KG1 (cell line): ENCODE measurements around the gene MPG.

ENCODE experiments used
- DNase-seq: peaks from one replicate; lab custom pipeline; 2025; lab: John Stamatoyannopoulos, UW

MPG gene

DNA sequence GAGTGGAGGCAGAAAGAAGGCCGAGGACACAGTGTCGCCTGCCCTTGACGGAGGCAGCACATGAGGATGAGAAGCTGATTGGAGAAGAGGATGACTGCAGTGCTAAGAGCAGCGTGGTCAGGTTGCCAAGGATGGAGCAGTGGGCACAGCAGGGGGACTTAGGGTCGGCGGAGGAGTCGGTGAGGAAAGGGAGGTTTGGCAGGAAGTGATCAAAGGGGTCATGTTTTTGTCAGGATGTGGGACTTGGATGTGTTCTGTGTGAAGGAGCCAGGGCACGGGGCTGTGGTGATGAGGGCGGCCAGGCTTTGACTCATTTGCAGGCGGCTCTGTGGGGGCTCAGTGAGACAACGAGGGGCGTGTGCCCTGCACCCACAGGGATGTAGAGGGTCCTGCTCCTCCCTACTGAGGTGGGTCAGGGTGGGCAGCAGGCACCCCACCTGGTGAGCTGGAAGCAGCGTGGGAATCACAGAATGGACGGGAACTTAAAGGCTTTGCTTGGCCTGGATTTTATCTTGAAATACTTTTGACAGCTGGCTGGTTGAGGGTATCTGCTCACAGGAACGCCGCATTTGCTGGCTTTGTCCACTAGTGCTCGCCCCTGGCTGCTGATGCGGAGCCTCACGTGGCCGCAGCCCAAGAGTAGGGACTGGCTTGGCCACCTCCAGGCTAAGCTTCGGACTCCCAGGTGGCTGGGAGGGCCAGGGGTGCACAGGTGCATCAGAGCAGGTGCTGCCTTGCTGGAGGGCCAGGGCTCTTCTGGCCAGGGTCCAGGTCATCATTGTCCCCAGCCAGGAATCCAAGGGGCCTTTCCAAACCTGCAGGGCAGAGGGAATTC lies 6.0 kb downstream of the MPG start:
- DNase-seq: no peak

DNA sequence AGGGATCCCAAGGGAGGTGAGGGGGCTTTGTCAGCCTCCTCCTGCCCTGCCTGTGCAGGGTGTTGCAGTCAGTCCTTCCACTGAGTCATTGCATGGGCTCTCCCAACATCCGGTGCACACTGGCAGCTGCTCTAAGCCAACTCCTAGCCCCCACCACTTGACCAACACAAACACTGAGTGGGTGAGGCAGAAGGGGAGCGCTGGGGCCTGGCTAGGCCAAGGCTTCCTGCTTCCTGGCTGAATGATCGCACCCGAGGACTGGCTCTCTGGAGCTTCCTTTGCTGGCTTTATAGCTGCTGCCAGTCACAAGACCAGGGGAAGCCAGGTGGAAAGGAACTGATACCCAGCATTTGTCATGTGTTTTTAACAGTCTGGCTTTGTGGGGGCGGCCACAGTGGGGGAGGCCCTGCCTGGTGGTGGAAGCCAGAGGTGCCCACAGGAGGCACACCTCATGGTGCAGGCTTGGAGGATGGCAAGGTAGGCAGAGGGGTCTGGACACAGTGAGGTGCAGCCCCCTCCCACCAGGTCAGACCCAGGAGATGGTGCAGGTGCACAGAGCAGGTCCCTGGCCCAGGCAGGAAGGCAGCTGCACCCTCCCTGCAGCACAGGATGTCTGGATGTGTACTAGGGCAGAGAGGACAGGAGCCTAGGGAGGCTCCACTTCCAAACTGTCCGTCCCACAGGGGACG lies 6.8 kb downstream of the MPG start:
- peak; percentile 77 for DNase-seq

- no peak for DNase-seq
Measured at GRCh38 chr16:85407-85782, 7.4 kb downstream of the MPG start.

DNA sequence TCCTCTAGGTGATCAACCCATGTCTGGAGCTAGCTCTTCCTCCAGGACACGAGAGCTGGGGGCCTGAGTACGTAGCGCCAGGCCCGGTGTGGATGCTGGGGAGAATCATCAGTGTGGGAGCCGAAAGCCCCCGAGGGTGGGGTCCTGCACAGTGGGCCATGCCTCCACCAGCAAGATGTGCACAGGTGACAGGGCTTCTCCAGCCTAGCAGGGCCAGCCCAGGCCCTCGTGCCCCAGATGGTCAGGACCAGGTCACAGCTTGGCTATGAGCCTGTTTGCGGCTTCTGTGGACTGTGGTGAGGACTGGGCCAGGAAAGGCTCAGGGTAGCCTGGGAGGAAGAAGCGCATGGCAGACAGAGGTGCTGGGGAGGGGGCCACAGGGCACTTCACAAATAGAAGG lies 7.8 kb downstream of the MPG start:
- DNase-seq: no peak

- DNase-seq: no peak
Measured at GRCh38 chr16:86483-86952, 8.5 kb downstream of the MPG start.

- no peak for DNase-seq
Measured at GRCh38 chr16:88613-89012, 10.6 kb downstream of the MPG start.

DNA sequence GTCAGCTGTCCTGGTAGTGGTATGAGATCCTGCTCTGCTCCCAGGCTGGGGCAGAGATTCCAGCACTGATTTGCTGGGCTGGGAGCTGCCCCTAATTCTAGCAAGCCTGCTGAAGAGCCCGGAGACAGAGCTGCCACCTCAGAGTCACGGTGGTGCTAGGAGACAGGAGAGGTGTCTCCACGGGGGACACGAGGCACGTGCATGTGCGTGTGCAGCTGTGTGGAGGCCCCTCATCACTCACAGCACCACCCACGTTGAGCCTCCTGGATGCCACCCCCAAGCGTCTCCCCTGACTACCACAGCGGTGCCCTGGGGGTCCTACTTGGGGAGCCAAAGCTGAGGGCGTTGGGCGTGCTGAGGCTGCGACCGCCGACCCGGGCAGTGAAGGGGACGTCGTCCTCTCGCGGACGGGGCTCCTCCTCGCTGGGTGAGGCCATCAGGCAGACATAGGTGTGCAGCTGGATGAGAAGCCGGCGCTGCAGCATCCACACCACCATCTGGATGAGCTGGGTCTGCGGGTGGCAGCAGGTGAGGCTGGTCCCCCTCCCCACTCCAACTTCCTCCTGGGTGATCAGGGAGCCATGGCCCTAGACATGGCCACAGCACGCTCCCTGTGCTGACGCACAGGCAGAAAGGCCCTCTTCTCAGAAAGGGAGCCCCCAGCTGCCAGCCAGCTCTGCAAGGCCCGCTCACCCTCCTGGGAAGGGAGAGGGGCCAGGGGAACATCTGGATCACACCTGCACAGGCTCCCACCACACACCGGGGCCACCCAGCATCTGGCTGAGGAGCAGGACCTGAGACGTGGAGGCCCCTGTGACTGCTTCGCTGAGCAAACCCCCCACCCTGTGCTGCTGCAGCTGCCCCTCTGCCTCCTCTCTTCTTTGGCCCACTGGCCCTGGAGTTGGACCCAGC lies 11.6 kb downstream of the MPG start:
- no peak for DNase-seq

DNA sequence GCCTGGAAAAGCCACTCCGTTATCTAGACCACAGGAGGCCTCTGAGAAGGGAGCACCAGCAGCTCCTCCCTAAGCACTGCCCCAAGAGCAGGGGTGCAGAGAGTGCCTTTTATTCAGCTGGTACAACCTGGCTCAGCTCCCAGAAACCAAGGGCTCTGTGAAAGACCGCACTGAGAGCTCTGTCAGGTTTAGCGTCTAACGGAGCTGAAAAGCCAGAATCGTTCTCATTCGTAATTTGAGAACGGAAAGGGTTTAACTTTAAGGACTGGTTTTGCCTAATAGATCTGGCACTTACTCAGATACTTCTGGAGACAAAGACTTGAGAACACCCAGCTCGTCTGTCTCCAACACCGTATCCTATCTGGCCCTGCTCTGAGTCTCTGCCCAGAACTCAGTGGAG lies 13.5 kb downstream of the MPG start:
- DNase-seq: no peak

DNA sequence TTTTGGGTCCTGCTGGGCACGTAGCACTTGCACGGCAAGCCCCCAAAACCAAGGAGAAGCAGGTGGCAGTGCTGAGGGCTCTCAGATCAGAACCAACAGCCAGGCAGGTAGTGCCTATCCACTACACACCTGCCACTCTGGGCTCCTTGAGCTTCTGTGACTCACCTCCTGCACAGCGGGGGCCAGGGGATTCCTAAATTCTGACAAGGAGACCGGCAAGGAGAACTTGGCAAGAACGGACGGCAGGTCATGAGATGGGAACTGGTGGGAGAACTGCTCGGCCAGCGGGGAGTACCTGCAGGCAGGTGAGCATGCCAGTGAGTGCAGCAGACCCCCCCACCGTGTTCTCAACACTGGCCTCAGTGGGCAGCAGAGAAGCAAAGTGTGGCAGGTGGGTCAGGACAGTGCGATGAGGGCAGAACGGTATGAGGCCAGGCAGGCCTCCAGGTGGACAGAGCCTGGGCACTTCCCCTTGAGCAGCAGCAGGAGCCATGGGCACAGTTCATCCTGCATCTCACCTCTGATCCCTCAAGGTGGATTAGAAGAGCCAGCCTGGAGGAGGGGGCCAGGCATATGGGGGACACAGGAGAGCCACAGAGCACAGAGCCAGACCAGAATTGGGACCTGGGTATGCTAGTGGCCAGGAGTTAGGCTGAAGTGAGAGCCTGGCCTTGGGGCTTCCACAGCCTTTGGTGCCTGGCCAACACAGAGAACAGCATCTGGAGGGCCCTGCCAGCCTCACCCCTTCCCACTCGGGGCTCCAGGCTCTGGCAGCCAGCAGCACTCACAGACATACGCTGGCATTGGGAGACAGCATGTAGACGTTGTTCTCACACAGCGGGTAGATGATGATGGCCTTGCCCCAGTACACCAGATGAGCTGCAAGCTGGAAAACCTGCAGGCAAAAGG lies 14.7 kb downstream of the MPG start:
- no peak for DNase-seq

GRCh38 chr16:94918-95265 lies 16.9 kb downstream of the MPG start:
- no peak for DNase-seq

GRCh38 chr16:96935-97381 lies 18.9 kb downstream of the MPG start:
- peak; percentile 61 for DNase-seq

DNA sequence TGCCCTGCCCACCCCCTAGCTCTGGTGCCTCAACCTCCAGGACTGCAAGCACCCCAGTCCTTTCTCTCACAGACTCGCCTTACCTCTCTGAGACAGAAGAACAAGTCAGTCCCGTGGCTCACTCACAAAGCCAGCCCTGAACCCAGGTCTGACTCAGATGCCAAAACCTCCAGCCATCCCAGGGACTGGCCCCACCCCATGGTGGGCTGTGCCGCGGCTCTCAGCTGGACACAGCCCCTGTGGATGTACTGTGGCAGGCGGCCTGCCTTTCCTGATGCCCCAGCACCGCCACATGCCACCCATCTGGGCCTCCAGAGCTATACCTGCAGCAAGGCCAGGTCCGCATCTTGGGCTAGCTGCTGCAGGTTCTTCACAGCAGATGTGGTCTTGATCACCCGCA lies 19.8 kb downstream of the MPG start:
- no peak for DNase-seq

- DNase-seq: no peak
Measured at GRCh38 chr16:100989-101388, 23.0 kb downstream of the MPG start.

GRCh38 chr16:101586-101985 lies 23.6 kb downstream of the MPG start:
- DNase-seq: no peak

- DNase-seq: no peak
Measured at GRCh38 chr16:102060-102855, 24.2 kb downstream of the MPG start.

DNA sequence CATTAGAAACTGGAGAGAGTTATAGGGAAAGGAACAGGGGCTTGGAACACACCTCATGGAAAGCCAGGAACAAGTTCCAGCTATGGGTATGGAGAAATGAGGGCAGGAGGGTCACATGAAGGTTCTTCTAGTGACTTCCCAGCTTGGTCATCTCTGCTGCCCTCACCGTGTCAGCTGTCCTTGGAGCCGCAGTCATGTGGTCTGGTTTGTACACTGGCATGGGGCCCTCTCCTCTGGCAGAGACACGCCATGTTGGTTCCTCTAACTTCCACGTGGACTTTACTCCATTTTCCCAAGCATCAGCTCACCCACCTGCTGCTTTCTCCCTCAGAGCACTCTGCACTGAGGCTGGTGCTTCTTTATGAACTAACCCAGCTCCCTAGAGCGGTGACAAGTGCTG lies 26.3 kb downstream of the MPG start:
- DNase-seq: no peak

DNA sequence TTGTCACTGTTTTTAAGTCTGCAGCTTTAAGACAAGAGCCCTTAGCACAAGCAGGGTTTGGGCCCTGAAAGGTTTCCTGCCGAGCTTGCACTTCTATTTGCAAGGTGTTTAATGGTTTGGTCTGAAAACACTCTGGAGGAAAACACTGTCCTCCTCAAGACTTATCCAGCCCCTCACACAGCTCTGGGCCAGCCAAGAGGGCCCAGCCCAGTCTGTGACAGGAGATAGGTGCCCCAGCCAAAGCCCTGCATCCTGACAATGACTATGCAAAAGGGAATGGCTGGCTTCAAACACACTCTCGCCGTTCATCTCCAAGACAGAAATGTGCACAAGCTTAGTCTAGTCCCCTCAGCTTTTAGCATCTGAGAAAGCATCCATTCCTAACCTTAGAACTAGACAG lies 26.9 kb downstream of the MPG start:
- DNase-seq: no peak

DNA sequence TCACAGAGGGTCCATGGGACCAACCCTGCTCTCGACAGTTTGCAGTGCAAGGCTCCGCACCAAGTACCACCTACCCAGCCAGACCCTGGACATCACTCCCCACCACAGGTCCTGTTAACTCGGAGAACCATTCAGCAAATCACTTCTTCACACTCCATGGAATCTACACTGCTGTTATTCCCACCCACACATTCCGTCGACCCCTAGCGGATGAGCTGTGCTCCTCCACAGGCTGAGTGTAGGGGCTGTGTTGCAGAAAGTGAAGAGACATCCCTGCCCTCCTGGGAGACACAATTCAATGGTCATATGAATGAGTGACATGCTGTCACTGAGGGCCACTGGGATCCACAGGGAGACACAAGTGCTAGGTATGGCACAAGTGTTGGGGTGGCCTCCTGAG lies 27.5 kb downstream of the MPG start:
- DNase-seq: no peak

DNA sequence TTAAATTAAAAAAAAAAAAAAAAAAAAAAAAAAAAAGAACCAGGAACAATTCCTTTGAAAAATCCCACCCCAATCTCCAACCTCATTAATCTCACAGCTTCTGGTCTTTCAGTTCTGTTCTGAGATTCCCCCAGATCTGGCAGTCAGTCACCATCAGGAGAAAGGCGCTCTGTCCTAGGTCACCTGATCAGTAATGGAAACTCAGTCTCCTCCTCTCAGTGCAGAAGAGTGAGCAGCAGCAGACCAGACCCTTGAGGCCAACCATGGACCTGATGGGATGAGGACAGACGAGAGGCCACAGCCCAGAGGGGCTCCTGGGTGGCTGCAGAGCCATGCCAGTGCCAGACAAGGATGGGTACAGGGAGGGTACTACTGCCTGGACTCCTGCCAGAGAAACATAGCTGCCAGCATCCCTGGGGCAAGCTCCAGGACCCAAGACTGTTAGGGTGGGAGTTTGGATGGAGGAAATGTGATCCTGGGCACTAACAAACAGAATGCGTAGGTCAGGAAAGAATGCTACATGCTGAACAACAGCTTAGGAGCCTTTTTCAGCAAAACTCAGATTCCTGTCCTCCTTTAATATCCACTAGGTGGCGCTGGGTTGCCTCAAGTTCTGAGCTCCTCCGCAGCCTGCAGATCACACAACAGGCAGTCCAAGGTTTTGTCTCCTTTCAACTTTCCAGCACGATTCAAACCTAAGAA lies 28.7 kb downstream of the MPG start:
- DNase-seq: peak; percentile 12
